ENCODE data around the gene MT1G. TPM values are rescaled to one million over a fixed set of nuclear protein-coding genes. Genes with fewer than 3 reads are reported as not detected.

The MT1G gene
- total RNA-seq, 1 experiment from 2014 or later = not detected

- Mint-ChIP-seq H3K36me3 (ENCODE audit: insufficient read depth, unreplicated experiment) (peaks cover 23% of the 10 kb centered on the region), H3K9me3 (ENCODE audit: low read depth, unreplicated experiment) (no peaks in the 10 kb centered on the region), H3K4me1 (ENCODE audit: low read depth, unreplicated experiment) (peaks cover 27% of the 10 kb centered on the region), H3K27ac (ENCODE audit: unreplicated experiment) (no peak overlapping the region), H3K27me3 (ENCODE audit: unreplicated experiment) (peaks cover 99% of the 10 kb centered on the region), H3K4me3 (ENCODE audit: low read depth, unreplicated experiment) (peak overlapping the region; percentile 72)
- intact Hi-C loops (cut with micrococcal nuclease; ENCODE audit: unreplicated experiment) = no loop called here
- CTCF ChIA-PET = no interaction called here
- TF ChIP-seq CTCF (IDR thresholded peaks at IDR 0.05; ENCODE audit: unreplicated experiment) = no peak
- no TSS peak for BruUV-seq (replicated peaks)
- no peak for DNase-seq
Observed at GRCh38 chr16:56639045-56639444, 28.8 kb downstream of the MT1G start.

- Mint-ChIP-seq H3K27ac (ENCODE audit: unreplicated experiment) (no peak within 1 kb of the TSS), H3K9me3 (ENCODE audit: low read depth, unreplicated experiment) (no peaks in the 10 kb centered on the region), H3K4me3 (ENCODE audit: low read depth, unreplicated experiment) (peak within 1 kb of the TSS; percentile 72), H3K27me3 (ENCODE audit: unreplicated experiment) (peaks cover 99% of the 10 kb centered on the region), H3K36me3 (ENCODE audit: insufficient read depth, unreplicated experiment) (peaks cover 14% of the 10 kb centered on the region), H3K4me1 (ENCODE audit: low read depth, unreplicated experiment) (peaks cover 17% of the 10 kb centered on the region)
- DNase-seq = peak; percentile 50
- TF ChIP-seq CTCF (IDR thresholded peaks at IDR 0.05; ENCODE audit: unreplicated experiment) = no peak
- CTCF ChIA-PET = no interaction called here
- intact Hi-C loops (cut with micrococcal nuclease; ENCODE audit: unreplicated experiment) = no loop called here
- BruUV-seq (replicated peaks) = no TSS peak
Observed at GRCh38 chr16:56637814-56638750, 29.8 kb downstream of the MT1G start, which contains the start of gene MT1A. Gene MT1A, plus strand, starts transcription at chr16:56638666. Its CDS starts 73 bp downstream, at chr16:56638739.

GRCh38 chr16:56636616-56637413 lies 31.1 kb downstream of the MT1G start:
- BruUV-seq (replicated peaks) = no TSS peak
- Mint-ChIP-seq H3K27me3 (ENCODE audit: unreplicated experiment) (peaks cover 99% of the 10 kb centered on the region), H3K4me1 (ENCODE audit: low read depth, unreplicated experiment) (peaks cover 14% of the 10 kb centered on the region), H3K27ac (ENCODE audit: unreplicated experiment) (no peak overlapping the region), H3K4me3 (ENCODE audit: low read depth, unreplicated experiment) (no peak overlapping the region), H3K9me3 (ENCODE audit: low read depth, unreplicated experiment) (no peaks in the 10 kb centered on the region), H3K36me3 (ENCODE audit: insufficient read depth, unreplicated experiment) (peaks cover 14% of the 10 kb centered on the region)
- intact Hi-C loops (cut with micrococcal nuclease; ENCODE audit: unreplicated experiment) = no loop called here
- no peak for TF ChIP-seq CTCF (IDR thresholded peaks at IDR 0.05; ENCODE audit: unreplicated experiment)
- DNase-seq = no peak
- CTCF ChIA-PET = interaction anchor here (0.7 kb wide), 1 partner anchor 28 kb away, joined by 3 read pairs; no protein-coding TSS in a partner anchor

GRCh38 chr16:56635441-56635967 lies 32.4 kb downstream of the MT1G start:
- BruUV-seq (replicated peaks) = no TSS peak
- Mint-ChIP-seq H3K27me3 (ENCODE audit: unreplicated experiment) (peaks cover 100% of the 10 kb centered on the region), H3K36me3 (ENCODE audit: insufficient read depth, unreplicated experiment) (peaks cover 19% of the 10 kb centered on the region), H3K27ac (ENCODE audit: unreplicated experiment) (no peak overlapping the region), H3K4me1 (ENCODE audit: low read depth, unreplicated experiment) (peaks cover 18% of the 10 kb centered on the region), H3K4me3 (ENCODE audit: low read depth, unreplicated experiment) (no peak overlapping the region), H3K9me3 (ENCODE audit: low read depth, unreplicated experiment) (no peaks in the 10 kb centered on the region)
- intact Hi-C loops (cut with micrococcal nuclease; ENCODE audit: unreplicated experiment) = no loop called here
- no peak for TF ChIP-seq CTCF (IDR thresholded peaks at IDR 0.05; ENCODE audit: unreplicated experiment)
- DNase-seq = no peak
- CTCF ChIA-PET = no interaction called here
